HG03520 (cell line): ENCODE results near the gene ATP5F1C.
"Not testable (repeated sequence)": the region's sequence is repeated elsewhere in the genome, so short reads cannot be mapped to it uniquely, and the experiment has no call there.

Experiments used
- ATAC-seq: cut with Tn5 transposase; IDR thresholded peaks from one replicate; pipeline ENCODE4 v1.9.1; 2021; ENCODE audit warnings: mild to moderate bottlenecking, moderate library complexity; ENCODE audit not compliant: unreplicated experiment

ATP5F1C gene

GRCh38 chr10:7792541-7792940, 4.6 kb downstream of the ATP5F1C start:
- ATAC-seq = no peak

- no peak for ATAC-seq
These were observed 6.5 kb downstream of the ATP5F1C start for GRCh38 chr10:7794251-7795026.

- no peak for ATAC-seq
These were observed 7.6 kb downstream of the ATP5F1C start for GRCh38 chr10:7795605-7796004.

DNA sequence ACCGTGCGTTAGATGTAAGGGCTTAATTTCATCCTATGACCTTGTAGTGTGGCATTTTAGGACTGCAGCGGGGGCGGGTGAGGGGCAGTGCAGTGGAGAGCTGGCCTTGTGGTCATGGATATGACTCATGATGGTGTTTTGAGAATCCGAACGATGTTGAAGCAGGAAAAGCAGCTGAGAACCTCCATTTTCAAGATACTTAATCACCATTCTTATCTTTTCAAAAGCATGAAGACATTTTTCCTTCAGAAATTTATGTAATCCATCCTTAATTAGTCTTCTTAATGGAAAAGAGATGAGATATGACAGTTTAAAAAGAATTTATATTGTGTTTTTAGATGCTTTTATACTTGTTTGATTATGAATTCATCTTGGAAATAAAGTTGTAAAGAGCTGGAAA, 9.6 kb downstream of the ATP5F1C start:
- no peak for ATAC-seq

DNA sequence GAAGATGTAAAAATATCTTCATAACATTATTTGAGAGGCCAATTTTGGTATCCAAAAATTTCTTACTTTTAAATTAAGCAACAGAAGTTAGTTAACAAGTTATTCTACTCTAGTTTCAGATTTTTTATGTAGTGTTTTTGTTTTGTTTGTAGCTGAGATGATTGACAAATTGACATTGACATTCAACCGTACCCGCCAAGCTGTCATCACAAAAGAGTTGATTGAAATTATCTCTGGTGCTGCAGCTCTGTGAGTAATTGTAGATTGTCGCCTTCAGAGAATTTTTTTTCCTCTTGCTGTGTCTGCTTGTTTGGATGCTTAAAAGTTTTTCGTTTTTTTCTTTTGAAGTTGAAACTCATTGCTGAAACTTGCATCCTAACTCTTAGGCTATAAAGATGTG, 14.6 kb downstream of the ATP5F1C start:
- no peak for ATAC-seq

- ATAC-seq = no peak
These were observed 16.2 kb downstream of the ATP5F1C start for GRCh38 chr10:7804216-7804615.

DNA sequence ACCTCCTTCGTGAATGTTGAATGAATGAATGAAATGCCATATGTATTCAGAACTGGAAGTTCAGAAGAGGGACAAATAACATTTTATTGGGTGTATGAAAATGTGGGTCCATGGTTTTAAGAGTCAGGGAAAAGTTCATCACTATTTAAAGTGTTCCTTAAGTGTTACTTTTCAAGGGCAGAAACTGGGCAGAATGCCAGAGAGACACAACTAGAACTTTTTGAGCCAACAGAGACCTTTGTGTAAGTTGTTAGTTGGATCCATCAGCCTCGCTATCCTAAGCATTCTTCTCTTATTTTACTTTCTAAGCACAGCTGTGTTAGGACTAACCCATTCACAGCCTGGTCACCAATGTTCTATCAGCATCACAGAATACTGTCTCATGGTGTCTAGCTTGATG, 16.8 kb downstream of the ATP5F1C start:
- no peak for ATAC-seq

GRCh38 chr10:7808686-7809267, 20.8 kb downstream of the ATP5F1C start:
- ATAC-seq = no peak

GRCh38 chr10:7810443-7810842, 22.5 kb downstream of the ATP5F1C start:
- ATAC-seq = no peak

DNA sequence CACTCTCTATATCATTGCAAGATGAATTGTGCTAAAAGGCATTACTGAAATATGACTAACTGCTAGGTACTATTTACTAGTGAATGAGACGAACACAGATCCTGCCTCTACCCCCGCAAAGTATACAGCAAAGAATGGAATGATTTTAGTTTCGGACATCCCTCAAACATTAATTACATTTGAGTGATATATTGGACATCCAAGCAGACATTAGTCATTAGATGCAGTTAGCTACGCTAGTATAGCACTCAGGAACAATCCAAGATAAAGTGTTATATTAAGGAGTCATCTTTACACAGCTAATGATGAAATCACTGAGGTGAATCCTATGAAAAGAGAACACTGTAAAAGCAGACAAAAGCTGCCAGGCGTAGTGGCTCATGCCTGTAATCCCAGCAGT, 23.0 kb downstream of the ATP5F1C start:
- no peak for ATAC-seq

DNA sequence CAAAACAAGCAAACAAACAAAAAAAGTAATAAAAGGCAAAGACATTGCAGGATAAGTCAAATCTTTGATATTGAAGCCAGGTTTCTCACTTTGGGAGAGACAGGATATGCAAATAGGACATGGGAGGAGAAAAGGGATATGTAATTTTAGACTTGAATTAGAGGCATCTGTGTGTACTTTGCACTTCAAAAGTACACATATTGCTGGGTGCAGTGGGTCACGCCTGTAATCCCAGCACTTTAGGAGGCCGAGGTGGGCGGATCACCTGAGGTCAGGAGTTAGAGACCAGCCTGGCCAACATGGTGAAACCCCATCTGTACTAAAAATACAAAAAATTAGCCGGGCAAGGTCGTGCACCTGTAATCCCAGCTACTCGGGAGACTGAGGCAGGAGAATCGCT, 23.8 kb downstream of the ATP5F1C start:
- ATAC-seq = not testable (repeated sequence)

GRCh38 chr10:7813481-7813880, 25.5 kb downstream of the ATP5F1C start:
- ATAC-seq = no peak

DNA sequence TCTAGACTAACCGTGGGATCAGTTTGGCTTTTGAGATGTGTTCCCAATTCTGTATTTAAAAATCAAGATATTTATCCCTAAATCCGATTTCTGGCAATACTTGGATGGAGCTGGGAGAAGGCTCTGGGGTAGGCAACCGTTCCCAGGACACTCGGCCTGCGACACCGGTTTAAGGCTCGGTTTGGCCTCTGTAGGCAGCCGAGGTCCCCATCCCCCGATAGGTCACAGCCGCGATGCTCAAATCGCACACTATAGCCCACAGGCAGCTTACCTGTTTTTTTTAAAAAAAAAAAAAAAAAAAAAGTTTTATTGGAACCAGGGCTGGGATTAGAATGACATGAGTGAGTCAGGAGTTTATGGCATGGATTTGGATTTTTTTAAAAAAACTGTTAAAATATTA, 29.6 kb downstream of the ATP5F1C start:
- ATAC-seq = no peak

GRCh38 chr10:7817984-7818294, 30.0 kb downstream of the ATP5F1C start:
- ATAC-seq = peak; percentile 13

- ATAC-seq = peak; percentile 82
These were observed 30.5 kb downstream of the ATP5F1C start, which contains the start of gene TAF3 for GRCh38 chr10:7818295-7819120. TSS of gene TAF3 (plus strand) at chr10:7818505. CDS start at chr10:7818710, 205 bp downstream.

- ATAC-seq = peak; percentile 41
These were observed 31.1 kb downstream of the ATP5F1C start for GRCh38 chr10:7819121-7819460.

- no peak for ATAC-seq
These were observed 36.3 kb downstream of the ATP5F1C start for GRCh38 chr10:7824251-7824650.

DNA sequence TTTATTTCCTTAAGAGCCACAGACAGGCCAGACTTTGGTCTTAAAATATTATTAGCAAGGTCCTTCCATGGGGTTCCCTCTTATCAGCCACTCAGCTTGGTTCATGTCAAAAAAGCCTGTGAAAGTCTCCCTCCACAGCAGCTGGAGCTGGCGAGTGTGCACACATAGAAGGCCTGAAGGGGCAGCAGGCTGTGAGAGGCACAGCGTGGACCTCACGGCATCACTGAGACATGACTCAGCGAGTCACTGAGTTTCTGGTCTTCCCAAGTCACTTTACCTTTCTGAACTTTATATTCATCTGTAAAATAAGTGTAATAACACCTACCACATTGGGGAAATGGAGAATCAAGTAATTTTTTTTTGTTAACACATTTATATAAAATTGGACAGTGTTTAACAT, 39.0 kb downstream of the ATP5F1C start:
- no peak for ATAC-seq

DNA sequence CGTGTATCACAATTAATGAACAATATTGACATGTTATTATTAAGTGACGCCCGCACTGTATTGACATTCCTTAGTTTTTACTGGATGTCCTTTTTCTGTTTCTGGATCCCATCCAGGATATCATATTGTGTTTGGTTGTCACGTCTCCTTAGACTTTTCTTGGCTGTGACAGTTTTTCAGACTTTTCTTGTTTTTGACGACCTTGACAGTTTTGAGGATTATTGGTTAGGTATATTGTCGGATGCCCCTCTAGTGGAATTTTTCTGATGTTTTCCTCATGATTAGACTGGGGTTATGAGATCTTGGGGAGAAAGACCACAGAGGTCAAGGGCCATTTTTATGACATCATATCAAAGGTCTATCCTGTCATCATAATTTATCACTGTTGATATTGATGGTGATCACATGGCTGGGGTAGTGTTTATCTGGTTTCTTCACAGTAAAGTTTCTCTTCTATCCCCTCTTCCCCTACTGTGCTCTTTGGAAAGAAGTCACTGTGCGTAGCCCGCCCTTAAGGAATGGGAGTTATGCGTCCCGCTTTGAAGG, 41.4 kb downstream of the ATP5F1C start:
- ATAC-seq = no peak

GRCh38 chr10:7832060-7832459, 44.1 kb downstream of the ATP5F1C start:
- ATAC-seq = no peak

DNA sequence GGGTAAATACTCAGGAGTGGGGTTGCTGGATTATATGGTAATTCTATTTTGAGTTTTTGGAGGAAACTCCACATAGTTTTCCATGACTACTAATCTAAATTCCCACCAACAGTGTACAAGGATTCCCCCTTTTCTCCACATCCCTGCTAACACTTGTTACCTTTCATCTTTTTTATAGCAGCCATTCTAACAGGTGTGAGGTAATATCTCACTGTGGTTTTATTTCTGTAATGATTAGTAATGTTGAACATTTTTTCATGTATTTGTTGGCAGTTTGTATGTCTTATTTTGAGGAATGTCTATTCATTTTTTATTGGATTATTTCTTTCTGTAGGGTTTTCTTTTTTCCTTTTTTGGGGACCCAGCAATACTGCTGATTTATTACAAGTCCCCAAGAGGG, 45.2 kb downstream of the ATP5F1C start:
- ATAC-seq = no peak

DNA sequence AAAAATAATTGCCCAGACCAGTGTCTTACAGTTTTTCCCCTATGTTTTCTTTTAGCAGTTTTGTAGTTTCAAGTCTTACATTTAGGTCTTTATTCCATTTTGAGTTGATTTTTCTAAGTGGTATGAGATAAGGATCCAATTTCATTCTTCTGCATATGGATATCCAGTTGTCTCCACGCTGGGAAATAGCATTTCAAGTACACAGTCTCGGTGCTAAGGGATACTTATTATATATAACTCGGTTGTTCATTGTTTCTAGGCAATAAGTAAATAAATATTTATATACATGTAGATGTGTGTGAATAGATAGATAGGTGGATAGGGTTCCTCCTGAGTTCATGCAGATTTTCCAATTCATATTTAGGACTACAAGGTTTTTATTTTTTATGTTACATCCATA, 46.3 kb downstream of the ATP5F1C start:
- ATAC-seq = no peak
